ENCODE results near the gene PGLYRP2. TPM values are rescaled to one million over a fixed set of nuclear protein-coding genes. Genes with fewer than 3 reads are reported as not detected.

Gene PGLYRP2, protein sequence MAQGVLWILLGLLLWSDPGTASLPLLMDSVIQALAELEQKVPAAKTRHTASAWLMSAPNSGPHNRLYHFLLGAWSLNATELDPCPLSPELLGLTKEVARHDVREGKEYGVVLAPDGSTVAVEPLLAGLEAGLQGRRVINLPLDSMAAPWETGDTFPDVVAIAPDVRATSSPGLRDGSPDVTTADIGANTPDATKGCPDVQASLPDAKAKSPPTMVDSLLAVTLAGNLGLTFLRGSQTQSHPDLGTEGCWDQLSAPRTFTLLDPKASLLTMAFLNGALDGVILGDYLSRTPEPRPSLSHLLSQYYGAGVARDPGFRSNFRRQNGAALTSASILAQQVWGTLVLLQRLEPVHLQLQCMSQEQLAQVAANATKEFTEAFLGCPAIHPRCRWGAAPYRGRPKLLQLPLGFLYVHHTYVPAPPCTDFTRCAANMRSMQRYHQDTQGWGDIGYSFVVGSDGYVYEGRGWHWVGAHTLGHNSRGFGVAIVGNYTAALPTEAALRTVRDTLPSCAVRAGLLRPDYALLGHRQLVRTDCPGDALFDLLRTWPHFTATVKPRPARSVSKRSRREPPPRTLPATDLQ
- total RNA-seq = not detected in 2 replicates

DNA sequence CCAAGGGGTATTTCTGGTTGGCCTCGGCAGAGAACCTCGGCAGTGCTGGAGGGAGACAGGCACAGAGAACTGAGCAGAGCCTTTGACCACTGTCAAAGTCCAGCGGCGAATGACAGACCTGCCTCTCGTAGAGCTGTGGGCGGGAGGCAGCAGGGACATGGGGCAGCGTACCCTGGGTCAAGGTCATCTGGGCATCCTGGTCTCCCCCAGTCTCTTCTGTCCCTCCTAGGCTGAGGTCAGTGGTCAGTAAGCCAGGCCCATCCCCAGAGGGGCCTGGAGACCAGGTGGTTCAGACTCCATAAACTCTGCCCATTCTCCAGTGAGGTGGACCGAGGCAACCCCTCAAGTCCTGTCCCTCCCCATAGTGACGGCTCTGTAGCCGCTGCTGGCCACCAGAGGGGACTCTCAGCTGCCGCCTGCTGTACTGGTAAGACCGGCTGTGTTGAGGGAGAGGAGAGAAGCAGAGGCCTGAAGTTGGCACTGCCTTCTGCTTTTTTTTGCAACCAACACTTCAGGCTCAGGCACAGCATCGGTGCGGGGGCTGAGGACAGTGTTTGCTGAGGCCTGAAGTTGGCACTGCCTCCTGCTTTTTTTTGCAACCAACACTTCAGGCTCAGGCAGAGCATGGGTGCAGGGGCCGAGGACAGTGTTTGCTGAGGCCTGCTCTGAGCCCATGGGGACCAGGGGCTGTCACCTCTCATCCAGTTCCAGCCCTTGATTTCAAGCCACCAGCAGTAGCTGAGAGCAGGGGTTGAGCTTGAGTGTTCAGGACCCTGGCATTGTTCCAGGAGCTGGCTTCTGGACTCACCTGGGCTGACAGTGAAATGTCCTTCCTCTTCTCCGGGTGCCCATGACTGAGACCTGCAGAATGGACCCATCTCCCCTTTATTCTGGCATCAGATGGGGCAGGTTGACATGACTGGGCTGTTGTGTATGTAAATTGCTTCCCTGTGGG is at the start of gene PGLYRP2:
PGLYRP2 (minus strand) TSS at position 111 of the 955 bp plus-strand sequence. CDS start 130 bp downstream, outside the sequence.

DNA sequence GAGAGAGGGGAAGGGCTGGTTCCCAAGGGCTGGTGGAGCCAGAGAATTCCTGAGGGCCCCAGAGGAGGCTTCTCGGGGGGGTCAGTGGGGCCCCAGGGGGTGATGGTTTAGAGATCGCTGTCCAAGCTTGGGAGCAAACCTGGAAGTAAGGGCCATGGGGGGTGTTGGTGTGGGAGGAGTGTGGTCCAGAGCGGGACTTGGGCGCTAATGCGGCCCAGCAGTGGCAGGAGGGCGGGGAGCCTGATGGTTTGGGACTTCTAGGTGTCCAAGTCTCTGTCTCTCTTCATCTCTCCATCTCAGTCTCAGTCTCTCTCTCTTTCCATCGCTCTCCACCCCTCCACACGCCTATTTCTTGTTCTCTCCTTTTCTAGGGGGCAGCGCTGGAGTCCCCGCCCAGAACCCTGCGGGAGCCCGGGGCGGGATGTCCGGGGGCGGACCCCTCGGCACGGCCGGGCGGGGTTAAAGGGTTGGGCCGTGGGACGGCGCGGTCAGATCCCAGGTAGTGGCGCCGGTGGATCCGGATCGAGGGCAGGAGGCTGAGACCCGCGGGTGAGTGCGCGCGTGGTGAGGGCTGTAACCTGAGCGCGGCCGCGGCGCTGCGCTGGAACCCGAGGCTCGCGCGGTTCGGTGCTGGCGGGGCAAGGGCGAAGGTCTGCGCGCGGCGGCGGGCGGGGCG is 28.9 kb upstream of the PGLYRP2 start, which contains the start of gene CYP4F22:
CYP4F22 (plus strand) TSS at position 491 of the 676 bp plus-strand sequence. CDS start 16,812 bp downstream, outside the sequence.

DNA sequence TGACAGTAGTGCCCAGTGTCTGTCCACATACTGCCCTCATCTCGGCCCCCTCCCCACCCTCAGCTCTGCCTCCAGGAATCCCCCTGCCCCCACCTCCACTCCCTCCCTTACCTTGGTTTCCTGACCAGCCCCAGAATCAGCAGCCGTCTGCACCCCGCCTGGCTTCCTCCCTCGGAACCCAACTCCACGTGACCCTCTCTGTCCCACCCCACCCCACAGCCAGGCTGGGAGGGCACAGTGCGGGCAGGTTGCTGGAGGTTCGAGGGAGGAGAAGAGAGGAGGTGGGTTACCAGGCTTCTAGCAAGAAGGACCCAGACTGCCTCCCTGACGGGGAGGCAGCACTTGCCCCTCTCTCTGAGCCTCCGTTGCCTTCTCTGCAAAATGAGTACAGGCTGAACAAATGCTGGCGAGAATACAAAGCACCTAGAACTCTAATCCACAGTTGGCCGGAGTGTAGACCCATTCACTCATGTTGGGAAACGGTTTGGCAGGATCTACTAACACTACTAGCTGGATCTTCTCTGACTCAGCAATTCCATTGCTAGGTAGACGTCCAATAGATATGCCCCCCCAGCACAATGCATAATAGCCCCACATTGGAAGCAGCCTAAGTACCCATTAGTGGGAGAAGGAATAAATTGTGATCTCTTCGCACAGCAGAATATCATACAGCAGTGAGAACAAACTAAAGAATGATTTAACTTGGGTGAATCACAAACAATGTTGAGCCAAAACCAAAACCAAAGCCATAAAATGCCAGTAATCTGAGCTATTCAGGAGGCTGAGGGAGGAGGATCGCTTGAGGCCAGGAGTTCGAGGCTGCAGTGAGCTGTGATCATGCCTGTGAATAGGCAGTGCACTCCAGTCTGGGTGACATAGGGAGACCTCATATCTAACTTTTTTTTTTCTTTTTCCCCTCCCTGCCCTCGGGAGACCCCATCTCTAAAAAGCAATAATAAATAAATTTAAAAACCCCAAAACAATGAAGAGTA is 14.6 kb downstream of the PGLYRP2 start, which contains the start of gene RASAL3:
RASAL3 (minus strand) TSS at position 151 of the 992 bp plus-strand sequence. CDS start 186 bp downstream, outside the sequence.

DNA sequence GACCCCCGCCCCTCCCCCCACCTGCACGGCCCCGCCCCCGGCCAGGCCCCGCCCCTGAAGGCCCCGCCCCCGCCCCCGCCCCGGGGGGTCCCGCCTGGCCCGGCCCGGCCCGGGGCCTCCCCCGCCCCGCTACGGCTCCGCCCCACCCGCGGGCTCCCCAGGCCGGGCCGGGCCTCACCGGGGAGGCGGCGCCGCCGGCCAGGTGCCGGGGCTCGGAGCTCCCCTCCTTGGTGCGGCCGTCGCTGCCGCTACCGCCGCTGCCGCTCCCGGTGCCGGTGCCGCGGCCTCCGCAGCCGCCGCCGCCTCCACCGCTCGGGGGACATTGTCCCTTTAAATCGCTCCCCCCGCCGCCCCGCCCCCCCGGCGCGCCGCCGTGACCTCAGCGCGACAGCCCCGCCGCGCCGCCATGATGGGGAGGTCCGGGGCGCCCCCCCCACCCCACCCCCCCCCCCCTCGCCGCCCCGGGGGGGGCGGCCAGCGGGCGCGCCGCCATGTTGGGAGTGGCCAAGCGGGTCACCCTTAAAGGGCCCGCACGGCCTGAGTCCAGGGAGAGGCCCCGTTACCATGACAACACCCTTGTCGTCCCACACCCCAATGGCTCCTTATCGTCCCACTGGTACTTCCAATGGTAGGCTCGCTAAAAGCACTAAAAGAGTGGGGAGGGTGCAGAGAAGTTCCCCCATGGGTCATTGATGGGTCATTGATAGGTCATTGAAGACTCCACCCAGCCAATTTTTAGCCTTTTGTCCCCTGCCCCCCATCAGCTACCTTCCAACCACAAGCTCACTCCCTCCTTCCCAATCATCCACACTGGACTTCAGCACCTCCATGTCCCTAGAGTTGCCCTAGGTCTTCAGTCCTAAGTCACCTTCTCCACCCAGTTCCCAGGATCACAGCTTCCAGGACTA is 29.4 kb downstream of the PGLYRP2 start, which contains the start of gene WIZ:
WIZ (minus strand) TSS at position 337 of the 908 bp plus-strand sequence. CDS start 1,649 bp downstream, outside the sequence.

Other genes starting within 250 kb of the PGLYRP2 start
- 0.26 TPM in 1 of 2 replicates, not detected in the other for gene EPHX3, start 247.1 kb downstream of the PGLYRP2 start, total RNA-seq
- gene BRD4, start 147.0 kb downstream of the PGLYRP2 start, total RNA-seq = 17.5 and 32.6 TPM in 2 replicates
- 12.0 and 17.2 TPM in 2 replicates for gene AKAP8, start 99.7 kb downstream of the PGLYRP2 start, total RNA-seq
- gene AKAP8L, start 60.5 kb downstream of the PGLYRP2 start, total RNA-seq = 44.9 and 95.8 TPM in 2 replicates
- gene WIZ, start 29.5 kb downstream of the PGLYRP2 start, total RNA-seq = 34.4 and 37.8 TPM in 2 replicates
- gene RASAL3, start 15.0 kb downstream of the PGLYRP2 start, total RNA-seq = 0.32 and 0.52 TPM in 2 replicates
- gene CYP4F22, start 29.0 kb upstream of the PGLYRP2 start, total RNA-seq = not detected in 2 replicates
- gene CYP4F8, start 135.7 kb upstream of the PGLYRP2 start, total RNA-seq = not detected in 2 replicates
- 0.13 TPM in 1 of 2 replicates, not detected in the other for gene CYP4F3, start 161.4 kb upstream of the PGLYRP2 start, total RNA-seq
- not detected in 2 replicates for gene CYP4F12, start 193.6 kb upstream of the PGLYRP2 start, total RNA-seq
- not detected in 2 replicates for gene OR10H2, start 248.5 kb upstream of the PGLYRP2 start, total RNA-seq

Measured in epithelial cell of alveolus of lung (primary cell).